ENCODE data around the gene TMEM80. TPM values are rescaled to one million over a fixed set of nuclear protein-coding genes. Genes with fewer than 3 reads are reported as not detected.
A peak's percentile ranks its signal among the peaks of the same experiment; 100 is the strongest.

Gene TMEM80
- total and polyA plus RNA-seq, 9 of the 15 experiments (the other 6 are each of a cell fraction or from before 2014, with no cell fraction given) = 5.1 to 30.1 (median 12.4) TPM

- TF ChIP-seq ETV5 (CRISPR knock-in tag; IDR thresholded peaks at IDR 0.05; ENCODE audit: low read depth) (no peak; the same call in 1 of the 2 replicates), ZBTB11 (CRISPR knock-in tag; IDR thresholded peaks at IDR 0.05) (peak in 2 of 3 experiments; percentile 33 to 72; a peak in 2 of 6 replicates), MAZ (CRISPR knock-in tag; conservative IDR thresholded peaks at IDR 0.05 in 1 of 2, IDR thresholded peaks at IDR 0.05 in 1 of 2) (peak; percentile 39 to 60; a peak in 3 of 4 replicates), SMAD1 (IDR thresholded peaks at IDR 0.05; ENCODE audit: low read depth, low read length, partially characterized antibody) (no peak), ZNF318 (IDR thresholded peaks at IDR 0.05; ENCODE audit: borderline replicate concordance in 1 of 2, low read depth in 1 of 2) (no peak), HLTF (IDR thresholded peaks at IDR 0.05) (no peak), FOXP4 (CRISPR knock-in tag; IDR thresholded peaks at IDR 0.05; ENCODE audit: borderline replicate concordance) (peak; percentile 77; the same call in 1 of the 2 replicates), POLR2G (IDR thresholded peaks at IDR 0.05; ENCODE audit: low read depth, low read length) (peak; percentile 95), FOS (IDR thresholded peaks at IDR 0.05; ENCODE audit: extremely low read depth, insufficient read length) (no peak)
Measured at GRCh38 chr11:747158-748006, 51.8 kb downstream of the TMEM80 start, which contains the start of gene TALDO1 (continued).
